HFF-Myc (cell line): ENCODE measurements around the gene UGT2A3.
"Not testable (repeated sequence)": the region's sequence is repeated elsewhere in the genome, so short reads cannot be mapped to it uniquely, and the experiment has no call there.

Source experiments
- DNase-seq: peaks from one replicate; pipeline ENCODE4 v3.0.0-alpha.2; 2011; ENCODE audit warnings: low read depth; ENCODE audit errors: extremely low read depth
- H3K4me3 ChIP-seq: replicated peaks from 2 replicates; pipeline ENCODE4 v1.5.1; 2011; ENCODE audit warnings: low read depth, mild to moderate bottlenecking, control low read depth, low read length
- CTCF ChIP-seq: IDR thresholded peaks from 2 replicates; pipeline ENCODE4 v1.5.1; 2012; ENCODE audit warnings: mild to moderate bottlenecking, low read depth, low read length, control low read depth; ENCODE audit errors: missing control alignments

UGT2A3 gene

GRCh38 chr4:68948985-68949384 is 2.6 kb downstream of the UGT2A3 start:
- no peak overlapping the region for H3K4me3 ChIP-seq
- no peak for TF ChIP-seq CTCF
- no peak for DNase-seq

GRCh38 chr4:68948044-68948743 is 3.4 kb downstream of the UGT2A3 start:
- no peak overlapping the region for H3K4me3 ChIP-seq
- no peak for DNase-seq
- no peak for TF ChIP-seq CTCF

GRCh38 chr4:68929076-68929737 is 22.4 kb downstream of the UGT2A3 start:
- no peak overlapping the region for H3K4me3 ChIP-seq
- TF ChIP-seq CTCF = no peak
- no peak for DNase-seq

GRCh38 chr4:68927165-68927564 is 24.4 kb downstream of the UGT2A3 start:
- no peak for TF ChIP-seq CTCF
- no peak overlapping the region for H3K4me3 ChIP-seq
- DNase-seq = no peak

- H3K4me3 ChIP-seq, DNase-seq: not testable (repeated sequence)
Measured at GRCh38 chr4:68922202-68922601, 29.4 kb downstream of the UGT2A3 start.

- no peak for DNase-seq
- no peak for TF ChIP-seq CTCF
- no peak overlapping the region for H3K4me3 ChIP-seq
Measured at GRCh38 chr4:68921051-68921450, 30.6 kb downstream of the UGT2A3 start.

- DNase-seq = no peak
- no peak for TF ChIP-seq CTCF
- H3K4me3 ChIP-seq = no peak overlapping the region
Measured at GRCh38 chr4:68917016-68917415, 34.6 kb downstream of the UGT2A3 start.
